Upper lobe of right lung (tissue), 1 donor: ENCODE results near the gene SLC8B1. TPM values are rescaled to one million over a fixed set of nuclear protein-coding genes. Genes with fewer than 3 reads are reported as not detected.

Experiments used
- ATAC-seq: fragments of 200-7000 bp; cut with Tn5 transposase; one replicate; pipeline ENCODE4 v1.9.1; 2020; ENCODE audit warnings: mild to moderate bottlenecking, moderate library complexity
- DNase-seq: peaks from one replicate; pipeline ENCODE4 v3.0.0-alpha.2; 2020
- H3K27ac ChIP-seq: fragments of 200-600 bp; one replicate; pipeline ENCODE4 v1.8.0; 2022
- H3K27me3 ChIP-seq: fragments of 200-600 bp; one replicate; pipeline ENCODE4 v1.8.0; 2022; ENCODE audit warnings: mild to moderate bottlenecking
- H3K36me3 ChIP-seq: fragments of 200-600 bp; one replicate; pipeline ENCODE4 v1.8.0; 2022
- H3K4me1 ChIP-seq: fragments of 200-600 bp; one replicate; pipeline ENCODE4 v1.8.0; 2022
- H3K4me3 ChIP-seq: fragments of 200-600 bp; one replicate; pipeline ENCODE4 v1.8.0; 2022; ENCODE audit warnings: mild to moderate bottlenecking
- H3K9me3 ChIP-seq: fragments of 200-600 bp; one replicate; pipeline ENCODE4 v1.8.0; 2022
- CTCF ChIP-seq: fragments of 200-600 bp; IDR thresholded peaks from one replicate; pipeline ENCODE4 v1.8.0; 2022; ENCODE audit warnings: antibody characterized with exemption
- intact Hi-C: fragments of 100-400 bp; cut with DNase I; formaldehyde crosslinking; loops from one replicate; pipeline ENCODE4 v1.11.0; 2022
- total RNA-seq: library from RNA; stranded (reverse); fragmentation: NEBNext Ultra II Directional; extraction: Animal tissue kit (Norgen Biotek cat#: 25700); gene quantifications from one replicate; pipeline ENCODE4 v1.2.1, GENCODE V29; 2021
- donor health status: DM: no; HTN: yes; CAD: no; lungs with severe emphysema.

Gene SLC8B1
- total RNA-seq, 1 donor from 2014 or later, result 42.8 TPM

- H3K4me1 ChIP-seq, result peaks cover 28% of the 10 kb centered on the region
- H3K27ac ChIP-seq, result no peak overlapping the region
- DNase-seq (no peak), ATAC-seq (no peak)
- H3K9me3 ChIP-seq, result no peaks in the 10 kb centered on the region
- H3K36me3 ChIP-seq, result peaks cover 29% of the 10 kb centered on the region
- H3K4me3 ChIP-seq, result peak overlapping the region; percentile 96
- intact Hi-C loops, result no loop called here
- H3K27me3 ChIP-seq, result no peaks in the 10 kb centered on the region
- TF ChIP-seq CTCF, result no peak
Observed at GRCh38 chr12:113332688-113333417, 2.1 kb downstream of the SLC8B1 start.

GRCh38 chr12:113330505-113330904 lies 4.4 kb downstream of the SLC8B1 start:
- intact Hi-C loops, result no loop called here

GRCh38 chr12:113329791-113330417 lies 5.0 kb downstream of the SLC8B1 start:
- Histone ChIP-seq H3K4me3 (no peak overlapping the region), H3K36me3 (peaks cover 29% of the 10 kb centered on the region), H3K9me3 (no peaks in the 10 kb centered on the region), H3K27me3 (no peaks in the 10 kb centered on the region), H3K4me1 (peaks cover 33% of the 10 kb centered on the region), H3K27ac (no peak overlapping the region)
- intact Hi-C loops, result no loop called here
- DNase-seq, result no peak
- TF ChIP-seq CTCF, result no peak
- no peak for ATAC-seq

More at GRCh38 chr12:113330505-113330904, 4.4 kb downstream of the SLC8B1 start:
- ATAC-seq, result no peak
- no peak for DNase-seq
- H3K27ac ChIP-seq, result no peak overlapping the region
- peaks cover 29% of the 10 kb centered on the region for H3K36me3 ChIP-seq
- H3K9me3 ChIP-seq, result no peaks in the 10 kb centered on the region
- no peaks in the 10 kb centered on the region for H3K27me3 ChIP-seq
- H3K4me3 ChIP-seq, result no peak overlapping the region
- peaks cover 35% of the 10 kb centered on the region for H3K4me1 ChIP-seq
- no peak for TF ChIP-seq CTCF

- intact Hi-C loops, result no loop called here
Observed at GRCh38 chr12:113329022-113329790, 5.7 kb downstream of the SLC8B1 start.

More at GRCh38 chr12:113329022-113329790, 5.7 kb downstream of the SLC8B1 start:
- H3K9me3 ChIP-seq, result no peaks in the 10 kb centered on the region
- DNase-seq (no peak), ATAC-seq (no peak)
- H3K27me3 ChIP-seq, result no peaks in the 10 kb centered on the region
- no peak overlapping the region for H3K27ac ChIP-seq
- peaks cover 32% of the 10 kb centered on the region for H3K4me1 ChIP-seq
- peaks cover 29% of the 10 kb centered on the region for H3K36me3 ChIP-seq
- TF ChIP-seq CTCF, result no peak
- no peak overlapping the region for H3K4me3 ChIP-seq
